RWPE2 (cell line): Measurements from ENCODE around the gene RFX3.
A peak's percentile ranks its signal among the peaks of the same experiment; 100 is the strongest.

ENCODE experiments used
- ATAC-seq: fragments of 200-7000 bp; cut with Tn5 transposase; 3 replicates; pipeline ENCODE4 v1.9.1; 2021; ENCODE audit warnings: low read depth
- DNase-seq: peaks from one replicate; pipeline ENCODE4 v3.0.0-alpha.2; 2020; ENCODE audit warnings: low spot score
- H3K27ac ChIP-seq: fragments of 450-650 bp; 2 replicates; pipeline ENCODE4 v1.5.1; 2017; ENCODE audit warnings: mild to moderate bottlenecking; ENCODE audit not compliant: poor library complexity, severe bottlenecking
- H3K27me3 ChIP-seq: fragments of 250-450 bp; sonication (Bioruptor Pico); 2 replicates; pipeline ENCODE4 v1.5.1; 2021; ENCODE audit warnings: mild to moderate bottlenecking, moderate library complexity; ENCODE audit not compliant: insufficient read depth, poor library complexity, severe bottlenecking
- H3K36me3 ChIP-seq: fragments of 250-450 bp; sonication (Bioruptor Pico); 2 replicates; pipeline ENCODE4 v1.5.1; 2020; ENCODE audit warnings: low read depth, mild to moderate bottlenecking, moderate library complexity
- H3K4me1 ChIP-seq: fragments of 250-450 bp; sonication (Bioruptor Pico); 2 replicates; pipeline ENCODE4 v1.5.1; 2021; ENCODE audit warnings: mild to moderate bottlenecking, moderate library complexity; ENCODE audit not compliant: insufficient read depth, poor library complexity, severe bottlenecking
- H3K4me3 ChIP-seq: fragments of 250-450 bp; sonication (Bioruptor Pico); 2 replicates; pipeline ENCODE4 v1.5.1; 2021; ENCODE audit warnings: mild to moderate bottlenecking, moderate library complexity; ENCODE audit not compliant: severe bottlenecking
- H3K9me3 ChIP-seq: fragments of 250-450 bp; sonication (Bioruptor Pico); 2 replicates; pipeline ENCODE4 v1.5.1; 2021; ENCODE audit warnings: mild to moderate bottlenecking, moderate library complexity; ENCODE audit not compliant: severe bottlenecking
- CTCF ChIP-seq: fragments of 450-650 bp; IDR thresholded peaks from one replicate; pipeline ENCODE4 v1.5.1; 2017; ENCODE audit warnings: mild to moderate bottlenecking, moderate library complexity; ENCODE audit not compliant: poor library complexity, severe bottlenecking

The RFX3 gene

GRCh38 chr9:3514786-3515185 lies 11.0 kb downstream of the RFX3 start:
- no peak overlapping the region for H3K27ac ChIP-seq
- no peaks in the 10 kb centered on the region for H3K27me3 ChIP-seq
- H3K4me1 ChIP-seq = peaks cover 18% of the 10 kb centered on the region
- no peak for TF ChIP-seq CTCF
- H3K4me3 ChIP-seq = no peak overlapping the region
- DNase-seq (no peak), ATAC-seq (no peak)
- no peaks in the 10 kb centered on the region for H3K9me3 ChIP-seq
- H3K36me3 ChIP-seq = no peaks in the 10 kb centered on the region

- Histone ChIP-seq H3K9me3 (no peaks in the 10 kb centered on the region), H3K4me1 (peaks cover 26% of the 10 kb centered on the region), H3K4me3 (no peak overlapping the region), H3K27ac (no peak overlapping the region), H3K36me3 (no peaks in the 10 kb centered on the region), H3K27me3 (no peaks in the 10 kb centered on the region)
- TF ChIP-seq CTCF = peak; percentile 59
- DNase-seq (no peak), ATAC-seq (no peak)
These were observed 12.5 kb downstream of the RFX3 start for GRCh38 chr9:3513265-3513818.

- Histone ChIP-seq H3K9me3 (no peaks in the 10 kb centered on the region), H3K4me3 (no peak overlapping the region), H3K27me3 (no peaks in the 10 kb centered on the region), H3K27ac (no peak overlapping the region), H3K36me3 (no peaks in the 10 kb centered on the region), H3K4me1 (peaks cover 36% of the 10 kb centered on the region)
- TF ChIP-seq CTCF = no peak
- no peak for DNase-seq
- ATAC-seq = no peak
These were observed 14.2 kb downstream of the RFX3 start for GRCh38 chr9:3511551-3511950.

GRCh38 chr9:3510796-3511195 lies 15.0 kb downstream of the RFX3 start:
- DNase-seq (no peak), ATAC-seq (no peak)
- TF ChIP-seq CTCF = no peak
- Histone ChIP-seq H3K36me3 (no peaks in the 10 kb centered on the region), H3K4me1 (peaks cover 36% of the 10 kb centered on the region), H3K4me3 (no peak overlapping the region), H3K27ac (no peak overlapping the region), H3K27me3 (no peaks in the 10 kb centered on the region), H3K9me3 (no peaks in the 10 kb centered on the region)

- DNase-seq (no peak), ATAC-seq (no peak)
- no peak for TF ChIP-seq CTCF
- peaks cover 36% of the 10 kb centered on the region for H3K4me1 ChIP-seq
- H3K27me3 ChIP-seq = no peaks in the 10 kb centered on the region
- no peaks in the 10 kb centered on the region for H3K36me3 ChIP-seq
- H3K27ac ChIP-seq = no peak overlapping the region
- no peaks in the 10 kb centered on the region for H3K9me3 ChIP-seq
- H3K4me3 ChIP-seq = no peak overlapping the region
These were observed 15.9 kb downstream of the RFX3 start for GRCh38 chr9:3509926-3510325.
